Measurements from ENCODE around the gene GPC5.

Gene GPC5

DNA sequence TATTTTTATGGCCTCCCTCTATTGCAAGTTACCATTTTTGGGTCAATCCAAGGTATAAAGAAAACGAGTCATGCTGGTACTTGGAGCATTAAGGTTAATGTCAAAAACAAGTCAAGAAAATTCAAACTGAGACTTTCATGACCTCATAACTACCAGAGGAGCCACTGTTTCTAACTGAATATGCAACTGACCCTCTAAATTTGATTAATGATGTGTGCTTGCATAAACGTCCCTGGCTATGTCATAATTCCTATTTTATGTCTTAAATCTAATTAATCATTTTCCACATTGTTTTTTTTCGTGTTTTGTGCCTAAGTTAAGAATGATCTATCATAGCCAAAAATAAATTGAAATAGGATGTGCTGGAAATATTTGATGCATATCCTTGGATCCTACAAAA is 1431.5 kb downstream of the GPC5 start:
- CTCF ChIA-PET, result interaction anchor here (0.6 kb wide), 1 partner anchor 283 kb away, joined by 4 read pairs; no protein-coding TSS in a partner anchor
- H3K9me3 ChIP-seq (ENCODE audit: control insufficient read depth, insufficient read depth, low read depth, low read length), result no peaks in the 10 kb centered on the region
- no peak overlapping the region for H3K4me3 ChIP-seq (ENCODE audit: low read depth, low read length)
- POLR2A ChIA-PET, result no interaction called here
- H3K27ac ChIP-seq (ENCODE audit: extremely low read depth, low read depth, low read length), result no peak overlapping the region
- TF ChIP-seq, protein P1, sequence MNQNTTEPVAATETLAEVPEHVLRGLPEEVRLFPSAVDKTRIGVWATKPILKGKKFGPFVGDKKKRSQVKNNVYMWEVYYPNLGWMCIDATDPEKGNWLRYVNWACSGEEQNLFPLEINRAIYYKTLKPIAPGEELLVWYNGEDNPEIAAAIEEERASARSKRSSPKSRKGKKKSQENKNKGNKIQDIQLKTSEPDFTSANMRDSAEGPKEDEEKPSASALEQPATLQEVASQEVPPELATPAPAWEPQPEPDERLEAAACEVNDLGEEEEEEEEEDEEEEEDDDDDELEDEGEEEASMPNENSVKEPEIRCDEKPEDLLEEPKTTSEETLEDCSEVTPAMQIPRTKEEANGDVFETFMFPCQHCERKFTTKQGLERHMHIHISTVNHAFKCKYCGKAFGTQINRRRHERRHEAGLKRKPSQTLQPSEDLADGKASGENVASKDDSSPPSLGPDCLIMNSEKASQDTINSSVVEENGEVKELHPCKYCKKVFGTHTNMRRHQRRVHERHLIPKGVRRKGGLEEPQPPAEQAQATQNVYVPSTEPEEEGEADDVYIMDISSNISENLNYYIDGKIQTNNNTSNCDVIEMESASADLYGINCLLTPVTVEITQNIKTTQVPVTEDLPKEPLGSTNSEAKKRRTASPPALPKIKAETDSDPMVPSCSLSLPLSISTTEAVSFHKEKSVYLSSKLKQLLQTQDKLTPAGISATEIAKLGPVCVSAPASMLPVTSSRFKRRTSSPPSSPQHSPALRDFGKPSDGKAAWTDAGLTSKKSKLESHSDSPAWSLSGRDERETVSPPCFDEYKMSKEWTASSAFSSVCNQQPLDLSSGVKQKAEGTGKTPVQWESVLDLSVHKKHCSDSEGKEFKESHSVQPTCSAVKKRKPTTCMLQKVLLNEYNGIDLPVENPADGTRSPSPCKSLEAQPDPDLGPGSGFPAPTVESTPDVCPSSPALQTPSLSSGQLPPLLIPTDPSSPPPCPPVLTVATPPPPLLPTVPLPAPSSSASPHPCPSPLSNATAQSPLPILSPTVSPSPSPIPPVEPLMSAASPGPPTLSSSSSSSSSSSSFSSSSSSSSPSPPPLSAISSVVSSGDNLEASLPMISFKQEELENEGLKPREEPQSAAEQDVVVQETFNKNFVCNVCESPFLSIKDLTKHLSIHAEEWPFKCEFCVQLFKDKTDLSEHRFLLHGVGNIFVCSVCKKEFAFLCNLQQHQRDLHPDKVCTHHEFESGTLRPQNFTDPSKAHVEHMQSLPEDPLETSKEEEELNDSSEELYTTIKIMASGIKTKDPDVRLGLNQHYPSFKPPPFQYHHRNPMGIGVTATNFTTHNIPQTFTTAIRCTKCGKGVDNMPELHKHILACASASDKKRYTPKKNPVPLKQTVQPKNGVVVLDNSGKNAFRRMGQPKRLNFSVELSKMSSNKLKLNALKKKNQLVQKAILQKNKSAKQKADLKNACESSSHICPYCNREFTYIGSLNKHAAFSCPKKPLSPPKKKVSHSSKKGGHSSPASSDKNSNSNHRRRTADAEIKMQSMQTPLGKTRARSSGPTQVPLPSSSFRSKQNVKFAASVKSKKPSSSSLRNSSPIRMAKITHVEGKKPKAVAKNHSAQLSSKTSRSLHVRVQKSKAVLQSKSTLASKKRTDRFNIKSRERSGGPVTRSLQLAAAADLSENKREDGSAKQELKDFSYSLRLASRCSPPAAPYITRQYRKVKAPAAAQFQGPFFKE (tag by site-specific recombination; IDR thresholded peaks at IDR 0.05; ENCODE audit: borderline replicate concordance), result no peak
- TF ChIP-seq ZNF114 (tag by site-specific recombination; IDR thresholded peaks at IDR 0.05) (no peak), KLF16 (tag by site-specific recombination; IDR thresholded peaks at IDR 0.05) (no peak), ZBTB8A (tag by site-specific recombination; IDR thresholded peaks at IDR 0.05) (no peak), ZNF626 (tag by site-specific recombination; IDR thresholded peaks at IDR 0.05) (no peak), ZNF521 (tag by site-specific recombination; IDR thresholded peaks at IDR 0.05) (no peak), BCL11A (tag by site-specific recombination; IDR thresholded peaks at IDR 0.05; ENCODE audit: low read depth) (no peak), ZIC2 (tag by site-specific recombination; IDR thresholded peaks at IDR 0.05) (no peak), ZNF837 (tag by site-specific recombination; IDR thresholded peaks at IDR 0.05) (no peak), BCL11B (tag by site-specific recombination; IDR thresholded peaks at IDR 0.05; ENCODE audit: low read depth) (no peak), ZNF76 (tag by site-specific recombination; IDR thresholded peaks at IDR 0.05; ENCODE audit: borderline replicate concordance, low read depth) (no peak), ZNF561 (tag by site-specific recombination; IDR thresholded peaks at IDR 0.05; ENCODE audit: borderline replicate concordance) (no peak), ZFP69B (tag by site-specific recombination; IDR thresholded peaks at IDR 0.05) (no peak), ZNF501 (tag by site-specific recombination; IDR thresholded peaks at IDR 0.05) (no peak), ZNF274 (IDR thresholded peaks at IDR 0.05; ENCODE audit: low read length) (no peak), ZNF274 (tag by site-specific recombination; IDR thresholded peaks at IDR 0.05; ENCODE audit: borderline replicate concordance) (no peak), ZNF37A (tag by site-specific recombination; IDR thresholded peaks at IDR 0.05) (no peak)
- TF ChIP-seq, protein P2, sequence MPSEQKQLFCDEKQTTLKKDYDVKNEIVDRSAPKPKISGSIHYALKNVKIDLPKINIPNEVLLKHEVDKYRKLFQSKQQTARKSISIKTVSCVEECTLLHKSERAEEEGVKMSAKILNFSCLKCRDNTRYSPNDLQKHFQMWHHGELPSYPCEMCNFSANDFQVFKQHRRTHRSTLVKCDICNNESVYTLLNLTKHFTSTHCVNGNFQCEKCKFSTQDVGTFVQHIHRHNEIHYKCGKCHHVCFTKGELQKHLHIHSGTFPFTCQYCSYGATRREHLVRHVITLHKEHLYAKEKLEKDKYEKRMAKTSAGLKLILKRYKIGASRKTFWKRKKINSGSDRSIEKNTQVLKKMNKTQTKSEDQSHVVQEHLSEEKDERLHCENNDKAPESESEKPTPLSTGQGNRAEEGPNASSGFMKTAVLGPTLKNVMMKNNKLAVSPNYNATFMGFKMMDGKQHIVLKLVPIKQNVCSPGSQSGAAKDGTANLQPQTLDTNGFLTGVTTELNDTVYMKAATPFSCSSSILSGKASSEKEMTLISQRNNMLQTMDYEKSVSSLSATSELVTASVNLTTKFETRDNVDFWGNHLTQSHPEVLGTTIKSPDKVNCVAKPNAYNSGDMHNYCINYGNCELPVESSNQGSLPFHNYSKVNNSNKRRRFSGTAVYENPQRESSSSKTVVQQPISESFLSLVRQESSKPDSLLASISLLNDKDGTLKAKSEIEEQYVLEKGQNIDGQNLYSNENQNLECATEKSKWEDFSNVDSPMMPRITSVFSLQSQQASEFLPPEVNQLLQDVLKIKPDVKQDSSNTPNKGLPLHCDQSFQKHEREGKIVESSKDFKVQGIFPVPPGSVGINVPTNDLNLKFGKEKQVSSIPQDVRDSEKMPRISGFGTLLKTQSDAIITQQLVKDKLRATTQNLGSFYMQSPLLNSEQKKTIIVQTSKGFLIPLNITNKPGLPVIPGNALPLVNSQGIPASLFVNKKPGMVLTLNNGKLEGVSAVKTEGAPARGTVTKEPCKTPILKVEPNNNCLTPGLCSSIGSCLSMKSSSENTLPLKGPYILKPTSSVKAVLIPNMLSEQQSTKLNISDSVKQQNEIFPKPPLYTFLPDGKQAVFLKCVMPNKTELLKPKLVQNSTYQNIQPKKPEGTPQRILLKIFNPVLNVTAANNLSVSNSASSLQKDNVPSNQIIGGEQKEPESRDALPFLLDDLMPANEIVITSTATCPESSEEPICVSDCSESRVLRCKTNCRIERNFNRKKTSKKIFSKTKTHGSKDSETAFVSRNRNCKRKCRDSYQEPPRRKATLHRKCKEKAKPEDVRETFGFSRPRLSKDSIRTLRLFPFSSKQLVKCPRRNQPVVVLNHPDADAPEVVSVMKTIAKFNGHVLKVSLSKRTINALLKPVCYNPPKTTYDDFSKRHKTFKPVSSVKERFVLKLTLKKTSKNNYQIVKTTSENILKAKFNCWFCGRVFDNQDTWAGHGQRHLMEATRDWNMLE (tag by site-specific recombination; conservative IDR thresholded peaks at IDR 0.05; ENCODE audit: low read depth), result no peak
- TF ChIP-seq, protein P3, sequence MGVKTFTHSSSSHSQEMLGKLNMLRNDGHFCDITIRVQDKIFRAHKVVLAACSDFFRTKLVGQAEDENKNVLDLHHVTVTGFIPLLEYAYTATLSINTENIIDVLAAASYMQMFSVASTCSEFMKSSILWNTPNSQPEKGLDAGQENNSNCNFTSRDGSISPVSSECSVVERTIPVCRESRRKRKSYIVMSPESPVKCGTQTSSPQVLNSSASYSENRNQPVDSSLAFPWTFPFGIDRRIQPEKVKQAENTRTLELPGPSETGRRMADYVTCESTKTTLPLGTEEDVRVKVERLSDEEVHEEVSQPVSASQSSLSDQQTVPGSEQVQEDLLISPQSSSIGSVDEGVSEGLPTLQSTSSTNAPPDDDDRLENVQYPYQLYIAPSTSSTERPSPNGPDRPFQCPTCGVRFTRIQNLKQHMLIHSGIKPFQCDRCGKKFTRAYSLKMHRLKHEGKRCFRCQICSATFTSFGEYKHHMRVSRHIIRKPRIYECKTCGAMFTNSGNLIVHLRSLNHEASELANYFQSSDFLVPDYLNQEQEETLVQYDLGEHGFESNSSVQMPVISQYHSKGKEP (tag by site-specific recombination; IDR thresholded peaks at IDR 0.05), result no peak
- TF ChIP-seq, protein P4, sequence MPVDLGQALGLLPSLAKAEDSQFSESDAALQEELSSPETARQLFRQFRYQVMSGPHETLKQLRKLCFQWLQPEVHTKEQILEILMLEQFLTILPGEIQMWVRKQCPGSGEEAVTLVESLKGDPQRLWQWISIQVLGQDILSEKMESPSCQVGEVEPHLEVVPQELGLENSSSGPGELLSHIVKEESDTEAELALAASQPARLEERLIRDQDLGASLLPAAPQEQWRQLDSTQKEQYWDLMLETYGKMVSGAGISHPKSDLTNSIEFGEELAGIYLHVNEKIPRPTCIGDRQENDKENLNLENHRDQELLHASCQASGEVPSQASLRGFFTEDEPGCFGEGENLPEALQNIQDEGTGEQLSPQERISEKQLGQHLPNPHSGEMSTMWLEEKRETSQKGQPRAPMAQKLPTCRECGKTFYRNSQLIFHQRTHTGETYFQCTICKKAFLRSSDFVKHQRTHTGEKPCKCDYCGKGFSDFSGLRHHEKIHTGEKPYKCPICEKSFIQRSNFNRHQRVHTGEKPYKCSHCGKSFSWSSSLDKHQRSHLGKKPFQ (tag by site-specific recombination; IDR thresholded peaks at IDR 0.05), result no peak
- TF ChIP-seq, protein P5, sequence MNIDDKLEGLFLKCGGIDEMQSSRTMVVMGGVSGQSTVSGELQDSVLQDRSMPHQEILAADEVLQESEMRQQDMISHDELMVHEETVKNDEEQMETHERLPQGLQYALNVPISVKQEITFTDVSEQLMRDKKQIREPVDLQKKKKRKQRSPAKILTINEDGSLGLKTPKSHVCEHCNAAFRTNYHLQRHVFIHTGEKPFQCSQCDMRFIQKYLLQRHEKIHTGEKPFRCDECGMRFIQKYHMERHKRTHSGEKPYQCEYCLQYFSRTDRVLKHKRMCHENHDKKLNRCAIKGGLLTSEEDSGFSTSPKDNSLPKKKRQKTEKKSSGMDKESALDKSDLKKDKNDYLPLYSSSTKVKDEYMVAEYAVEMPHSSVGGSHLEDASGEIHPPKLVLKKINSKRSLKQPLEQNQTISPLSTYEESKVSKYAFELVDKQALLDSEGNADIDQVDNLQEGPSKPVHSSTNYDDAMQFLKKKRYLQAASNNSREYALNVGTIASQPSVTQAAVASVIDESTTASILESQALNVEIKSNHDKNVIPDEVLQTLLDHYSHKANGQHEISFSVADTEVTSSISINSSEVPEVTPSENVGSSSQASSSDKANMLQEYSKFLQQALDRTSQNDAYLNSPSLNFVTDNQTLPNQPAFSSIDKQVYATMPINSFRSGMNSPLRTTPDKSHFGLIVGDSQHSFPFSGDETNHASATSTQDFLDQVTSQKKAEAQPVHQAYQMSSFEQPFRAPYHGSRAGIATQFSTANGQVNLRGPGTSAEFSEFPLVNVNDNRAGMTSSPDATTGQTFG (tag by site-specific recombination; IDR thresholded peaks at IDR 0.05; ENCODE audit: borderline replicate concordance), result no peak
- H3K4me1 ChIP-seq (ENCODE audit: control insufficient read depth, insufficient read depth, low read length), result no peaks in the 10 kb centered on the region
- no peaks in the 10 kb centered on the region for H3K36me3 ChIP-seq (ENCODE audit: control insufficient read depth in 2 of 2, insufficient read depth in 1 of 2, low read length in 2 of 2)

All from HEK293 (cell line).